Fibroblast of skin of left quadriceps (primary cell): Measurements from ENCODE around the gene SNX27.
"Not testable (repeated sequence)": the region's sequence is repeated elsewhere in the genome, so short reads cannot be mapped to it uniquely, and the experiment has no call there.

Experiments
- DNase-seq, 2 experiments: peaks; one replicate each; pipeline ENCODE4 v3.0.0-alpha.2; 2013; ENCODE audit warnings: low read depth in 2 of 2

Gene SNX27

DNA sequence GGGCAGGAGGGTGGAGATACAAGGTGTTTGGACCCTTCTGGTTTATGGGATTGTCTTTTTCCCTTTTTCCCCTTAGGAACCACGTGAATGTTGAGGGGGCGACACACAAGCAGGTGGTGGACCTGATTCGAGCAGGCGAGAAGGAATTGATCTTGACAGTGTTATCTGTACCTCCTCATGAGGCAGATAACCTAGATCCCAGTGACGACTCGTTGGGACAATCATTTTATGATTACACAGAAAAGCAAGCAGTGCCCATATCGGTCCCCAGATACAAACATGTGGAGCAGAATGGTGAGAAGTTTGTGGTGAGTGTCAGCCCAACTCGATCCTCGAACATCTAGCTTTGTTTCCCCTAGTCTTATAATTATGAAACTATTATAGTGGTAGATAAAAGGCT, 27.0 kb downstream of the SNX27 start:
- DNase-seq, result no peak

DNA sequence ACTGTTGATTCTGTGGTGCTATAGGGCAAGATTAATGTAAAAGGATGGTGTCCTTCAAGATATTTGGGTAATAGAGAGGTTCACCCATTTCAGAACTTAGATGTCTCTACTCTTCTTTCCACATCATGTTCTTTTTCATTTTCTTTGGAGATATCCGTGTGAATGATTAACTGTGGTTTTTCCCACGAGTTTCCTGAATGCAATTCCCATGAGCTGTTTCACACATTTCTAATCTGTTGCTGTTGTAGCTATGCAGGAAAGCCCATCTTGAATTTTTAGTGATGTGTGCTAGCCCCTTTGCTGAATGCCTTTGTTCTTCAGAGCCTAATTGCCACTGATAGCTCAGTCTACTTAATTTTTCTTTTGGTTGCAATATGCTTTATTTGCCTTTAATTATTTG, 27.6 kb downstream of the SNX27 start:
- peak in 1 of 2 experiments; percentile 48 for DNase-seq

- DNase-seq, result no peak
These were observed 29.4 kb downstream of the SNX27 start for GRCh38 chr1:151641229-151641628.

DNA sequence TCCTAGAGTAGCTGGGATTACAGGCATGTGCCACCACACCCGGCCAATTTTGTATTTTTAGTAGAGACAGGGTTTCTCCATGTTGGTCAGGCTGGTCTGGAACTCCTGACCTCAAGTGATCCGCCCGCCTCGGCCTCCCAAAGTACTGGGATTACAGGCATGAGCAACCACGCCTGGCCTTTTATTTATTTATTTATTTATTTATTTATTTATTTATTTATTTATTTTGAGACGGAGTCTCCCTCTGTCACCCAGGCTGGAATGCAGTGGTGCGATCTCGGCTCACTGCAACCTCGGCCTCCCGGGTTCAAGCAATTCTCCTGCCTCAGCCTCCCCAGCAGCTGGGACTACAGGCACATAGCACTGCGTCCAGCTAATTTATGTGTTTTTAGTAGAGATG, 31.2 kb downstream of the SNX27 start:
- DNase-seq, result not testable (repeated sequence)

DNA sequence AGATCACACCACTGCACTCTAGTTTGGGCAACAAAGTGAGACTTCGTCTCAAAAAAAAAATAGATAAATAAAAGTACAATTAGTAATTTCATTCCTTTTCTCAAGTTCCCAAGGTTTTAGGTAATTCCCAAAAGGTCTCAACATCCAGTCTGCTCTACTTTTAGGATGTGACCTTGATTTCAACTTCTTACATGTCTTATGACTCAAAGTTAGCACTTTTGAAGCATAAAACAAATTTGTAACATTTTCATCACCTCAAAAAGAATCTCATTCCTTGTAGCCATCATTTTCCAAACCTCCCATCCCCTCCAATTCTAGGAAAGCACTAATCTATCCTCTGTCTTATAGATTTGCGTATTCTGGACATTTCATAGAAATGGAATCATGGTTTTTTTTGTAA, 32.2 kb downstream of the SNX27 start:
- no peak for DNase-seq

- peak; percentile 27 to 29 for DNase-seq
These were observed 41.5 kb downstream of the SNX27 start for GRCh38 chr1:151653397-151653796.

DNA sequence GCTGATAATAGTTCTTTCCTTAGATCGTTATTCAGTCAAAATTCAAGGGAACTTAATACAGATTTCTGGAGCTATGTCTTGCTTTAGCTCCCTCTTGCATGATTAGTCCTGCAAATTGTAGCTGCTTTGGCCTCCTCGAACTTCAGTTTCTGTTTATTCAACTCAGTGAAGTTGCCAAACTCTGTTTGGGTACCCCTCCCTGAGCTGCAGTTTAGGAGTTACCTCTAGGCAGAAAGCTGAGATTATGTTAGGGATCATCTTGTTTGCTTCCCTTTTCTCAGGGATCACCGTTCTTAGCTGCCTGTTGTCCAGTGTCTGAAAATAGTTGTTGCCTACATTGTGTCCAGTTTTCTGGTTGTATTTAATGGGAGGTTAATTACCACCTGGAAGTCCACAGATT, 43.5 kb downstream of the SNX27 start:
- no peak for DNase-seq

DNA sequence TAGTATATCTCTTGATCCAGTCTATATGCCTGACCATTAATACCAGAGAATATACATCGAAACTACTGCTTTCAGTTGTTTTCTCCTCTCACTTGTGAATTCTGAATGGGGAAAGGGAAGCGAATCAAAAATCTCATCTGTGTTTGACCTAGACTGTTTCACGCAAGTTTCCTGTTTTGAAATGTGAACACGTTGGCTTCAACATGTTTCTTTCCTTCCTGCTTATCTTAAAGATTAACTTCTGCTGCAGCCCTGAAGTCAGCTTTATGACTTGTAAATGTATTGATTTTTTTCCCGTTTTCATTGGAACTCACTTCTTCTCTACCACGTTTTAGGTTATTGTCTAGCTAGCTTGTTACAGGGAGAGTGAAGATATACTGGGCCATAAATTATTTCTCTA, 49.9 kb downstream of the SNX27 start:
- DNase-seq, result no peak

DNA sequence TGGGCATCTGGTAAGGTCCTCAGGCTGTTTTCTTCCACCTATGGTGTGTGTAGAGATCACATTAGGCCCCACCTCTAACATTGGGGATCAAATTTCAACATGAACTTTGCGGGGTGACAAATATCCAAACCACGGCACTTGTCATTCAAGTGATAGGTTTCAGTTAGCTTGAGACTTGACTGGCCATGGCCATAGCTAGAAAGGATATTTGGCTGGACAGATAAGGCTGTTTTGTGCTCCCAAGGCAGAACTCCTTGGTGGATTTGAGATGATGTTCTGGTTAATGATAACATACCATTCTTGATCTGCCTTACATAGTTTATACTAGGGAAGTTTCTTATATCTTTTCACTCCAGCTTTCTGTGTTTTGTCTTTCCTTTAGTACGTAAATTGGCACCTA, 56.2 kb downstream of the SNX27 start:
- no peak for DNase-seq

- DNase-seq, result not testable (repeated sequence)
These were observed 58.3 kb downstream of the SNX27 start for GRCh38 chr1:151670036-151670675.

DNA sequence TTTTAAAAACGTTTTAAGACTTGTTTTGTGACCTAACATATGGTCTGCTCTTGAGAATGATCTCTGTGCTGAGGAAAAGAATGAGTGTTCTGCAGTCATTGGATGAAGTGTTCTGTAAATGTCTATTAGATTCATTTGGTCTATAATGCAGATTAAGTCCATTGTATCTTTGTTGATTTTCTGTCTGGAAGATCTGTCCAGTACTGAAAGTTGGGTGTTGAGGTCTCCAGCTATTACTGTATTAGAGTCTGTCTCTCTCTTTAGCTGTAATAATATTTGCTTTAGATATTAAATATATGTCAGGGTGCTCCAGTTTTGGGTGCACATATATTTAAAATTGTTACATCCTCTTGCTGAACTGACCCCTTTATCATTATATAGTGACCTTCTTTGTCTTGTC, 61.6 kb downstream of the SNX27 start:
- DNase-seq, result no peak

GRCh38 chr1:151680391-151680790, 68.5 kb downstream of the SNX27 start:
- no peak for DNase-seq

DNA sequence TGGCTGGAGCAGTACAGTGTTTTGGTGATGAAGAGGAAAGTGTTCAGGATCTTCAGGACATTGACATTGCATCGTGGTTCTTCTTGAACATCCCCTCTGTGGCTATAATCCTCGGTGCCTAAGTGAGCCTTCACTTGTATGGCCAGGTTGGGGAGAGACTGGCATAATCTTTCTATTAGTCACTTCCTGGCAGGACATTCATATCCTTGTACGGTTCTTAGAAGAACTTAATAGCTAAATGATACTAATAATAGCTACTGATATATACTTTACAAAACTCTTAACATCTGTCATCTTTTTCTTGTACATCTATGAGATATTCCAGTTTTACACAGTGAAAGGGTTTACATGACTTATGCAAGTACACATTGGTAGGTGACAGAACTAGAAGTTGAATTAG, 69.0 kb downstream of the SNX27 start:
- peak; percentile 76 to 77 for DNase-seq

DNA sequence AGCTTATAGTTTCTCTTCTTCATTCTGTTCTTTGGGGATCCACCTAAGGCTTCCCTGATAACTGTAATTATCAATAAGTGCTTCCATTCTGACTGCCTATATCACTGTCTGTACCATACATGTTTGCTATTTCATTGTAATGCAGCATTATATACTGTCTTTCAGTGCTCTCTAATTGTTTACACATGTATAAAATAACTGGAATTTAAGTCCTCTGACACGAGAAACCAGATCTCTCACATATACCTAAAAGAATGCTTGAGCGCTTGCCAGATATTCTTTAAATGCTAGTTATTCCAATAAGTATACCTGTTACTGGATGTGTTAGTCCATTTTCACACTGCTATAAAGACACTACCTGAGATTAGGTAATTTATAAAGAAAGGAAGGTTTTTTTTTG, 70.1 kb downstream of the SNX27 start:
- peak; percentile 57 for DNase-seq

GRCh38 chr1:151682901-151683300, 71.1 kb downstream of the SNX27 start:
- not testable (repeated sequence) for DNase-seq

DNA sequence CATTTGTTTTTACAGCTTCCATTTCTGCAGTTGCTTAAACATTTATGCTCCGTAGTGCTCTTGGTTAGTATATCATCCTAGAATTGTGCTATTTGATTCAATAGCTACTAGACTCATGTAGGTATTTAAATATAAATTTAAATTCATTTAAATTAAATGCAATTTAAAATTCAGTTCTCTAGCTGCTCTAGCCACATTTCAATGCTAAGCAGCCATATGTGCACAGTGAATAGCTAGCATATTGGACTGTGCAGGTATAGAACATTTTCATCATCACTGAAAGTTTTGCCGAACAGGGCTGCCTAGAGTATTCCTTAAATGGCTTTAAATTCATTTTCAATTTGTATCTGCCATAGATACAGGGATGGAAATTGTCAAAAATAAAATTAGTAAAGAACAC, 72.3 kb downstream of the SNX27 start:
- DNase-seq, result no peak

DNA sequence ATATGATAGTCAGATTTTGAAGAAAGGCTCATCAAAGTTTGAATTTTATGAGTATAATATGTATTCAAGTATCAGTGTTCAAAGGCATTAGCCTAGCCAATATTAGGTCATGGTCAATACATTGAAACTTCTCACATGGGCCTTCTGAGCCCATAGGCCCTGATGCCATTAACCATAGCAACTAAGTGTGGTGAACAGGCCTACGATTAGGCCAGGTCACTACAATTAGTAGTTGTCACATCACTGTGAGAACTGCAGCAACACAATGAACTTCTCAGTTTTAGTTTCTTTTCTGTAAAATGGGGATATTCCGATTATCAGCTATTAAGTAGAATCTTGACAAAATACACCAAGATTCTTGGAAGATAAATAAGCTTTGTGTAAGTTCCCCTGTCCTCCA, 74.7 kb downstream of the SNX27 start:
- no peak for DNase-seq

- DNase-seq, result no peak
These were observed 77.6 kb downstream of the SNX27 start for GRCh38 chr1:151689494-151689893.

DNA sequence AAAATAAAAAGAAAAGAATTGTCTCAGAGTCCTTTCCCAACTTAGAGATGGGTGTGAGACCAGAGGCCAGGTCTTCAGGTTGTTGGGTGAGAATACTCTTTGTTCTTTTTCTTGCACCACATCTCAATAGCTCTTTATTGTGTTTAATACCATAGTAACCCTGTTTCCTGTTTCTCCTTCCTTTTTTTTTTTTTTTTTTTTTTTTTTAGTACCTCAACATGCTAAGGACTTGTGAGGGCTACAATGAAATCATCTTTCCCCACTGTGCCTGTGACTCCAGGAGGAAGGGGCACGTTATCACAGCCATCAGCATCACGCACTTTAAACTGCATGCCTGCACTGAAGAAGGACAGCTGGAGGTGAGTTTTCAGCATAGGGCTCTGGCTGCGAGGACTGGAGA, 80.4 kb downstream of the SNX27 start:
- no peak for DNase-seq

DNA sequence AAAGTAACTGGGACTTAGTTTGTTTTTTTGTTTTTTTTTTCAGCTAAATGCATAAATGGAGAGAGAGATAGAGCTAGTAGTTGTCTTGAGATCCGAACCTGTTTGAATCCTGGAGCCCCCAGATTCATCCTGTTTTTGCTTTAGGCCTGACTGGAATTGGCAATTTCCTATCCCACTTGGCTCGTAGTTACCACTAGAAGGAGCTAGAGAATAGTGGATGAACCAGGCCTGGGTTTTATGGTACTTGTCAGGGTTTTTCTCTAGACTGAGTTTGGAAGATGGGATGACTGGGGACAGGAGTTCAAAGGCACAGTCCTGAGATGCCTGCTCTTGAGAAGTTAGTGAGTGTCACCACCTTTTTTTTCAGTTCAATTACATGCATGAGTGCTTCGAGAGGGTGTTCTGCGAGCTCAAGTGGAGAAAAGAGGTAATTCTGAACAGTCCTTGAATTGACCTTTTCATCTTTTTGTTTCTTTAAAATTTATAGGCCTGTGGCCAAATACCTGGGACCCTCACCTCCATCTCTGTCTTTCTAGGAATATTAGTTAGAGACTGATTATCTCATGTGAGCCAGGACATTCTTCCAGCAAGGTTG, 81.3 kb downstream of the SNX27 start:
- DNase-seq, result peak in 1 of 2 experiments; percentile 13

DNA sequence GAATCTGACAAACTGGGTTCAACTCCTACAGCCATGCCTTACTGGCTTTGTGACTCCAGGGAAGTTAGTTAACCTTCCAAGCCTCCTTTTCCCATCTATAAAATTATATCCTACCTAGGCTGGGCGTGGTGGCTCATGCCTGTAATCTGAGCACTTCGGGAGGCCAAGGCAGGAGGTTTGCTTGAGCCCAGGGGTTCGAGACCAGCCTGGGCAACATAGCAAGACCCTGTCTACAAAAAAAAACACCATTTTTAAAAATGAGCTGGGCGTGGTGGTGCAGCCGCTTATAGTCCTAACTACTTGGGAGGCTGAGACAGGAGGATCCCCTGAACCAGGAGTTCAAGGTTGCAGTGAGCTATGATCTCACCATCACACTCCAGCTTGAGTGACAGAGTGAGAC, 89.7 kb downstream of the SNX27 start:
- no peak for DNase-seq

GRCh38 chr1:151702936-151703335, 91.1 kb downstream of the SNX27 start:
- DNase-seq, result no peak

DNA sequence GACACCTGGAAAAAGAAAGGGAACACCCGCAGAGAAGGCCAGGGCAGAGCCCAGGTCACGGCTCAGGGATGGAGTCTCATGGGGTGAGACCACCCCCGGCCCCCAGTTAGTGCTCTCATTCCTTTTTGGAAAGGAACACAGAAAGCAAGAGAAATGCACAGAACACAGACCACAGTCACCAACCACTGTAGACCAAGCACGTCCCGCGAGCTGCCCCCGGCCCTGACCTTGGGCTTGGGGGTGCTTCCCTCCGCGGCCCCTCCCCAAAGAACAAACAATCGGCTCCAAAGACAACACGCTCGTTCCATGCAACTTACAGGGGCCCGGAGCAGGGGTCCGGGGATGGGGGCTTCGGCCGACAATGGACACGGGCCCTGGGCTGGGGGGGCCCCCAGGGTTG, 92.0 kb downstream of the SNX27 start:
- no peak for DNase-seq

- DNase-seq, result no peak
These were observed 92.4 kb downstream of the SNX27 start for GRCh38 chr1:151704246-151704645.
